ENCODE results near the gene MTARC2.

The MTARC2 gene

GRCh38 chr1:220826729-220827128 lies 78.6 kb downstream of the MTARC2 start:
- DNase-seq (ENCODE audit: low read depth in 1 of 2, low spot score in 1 of 2) = no peak

DNA sequence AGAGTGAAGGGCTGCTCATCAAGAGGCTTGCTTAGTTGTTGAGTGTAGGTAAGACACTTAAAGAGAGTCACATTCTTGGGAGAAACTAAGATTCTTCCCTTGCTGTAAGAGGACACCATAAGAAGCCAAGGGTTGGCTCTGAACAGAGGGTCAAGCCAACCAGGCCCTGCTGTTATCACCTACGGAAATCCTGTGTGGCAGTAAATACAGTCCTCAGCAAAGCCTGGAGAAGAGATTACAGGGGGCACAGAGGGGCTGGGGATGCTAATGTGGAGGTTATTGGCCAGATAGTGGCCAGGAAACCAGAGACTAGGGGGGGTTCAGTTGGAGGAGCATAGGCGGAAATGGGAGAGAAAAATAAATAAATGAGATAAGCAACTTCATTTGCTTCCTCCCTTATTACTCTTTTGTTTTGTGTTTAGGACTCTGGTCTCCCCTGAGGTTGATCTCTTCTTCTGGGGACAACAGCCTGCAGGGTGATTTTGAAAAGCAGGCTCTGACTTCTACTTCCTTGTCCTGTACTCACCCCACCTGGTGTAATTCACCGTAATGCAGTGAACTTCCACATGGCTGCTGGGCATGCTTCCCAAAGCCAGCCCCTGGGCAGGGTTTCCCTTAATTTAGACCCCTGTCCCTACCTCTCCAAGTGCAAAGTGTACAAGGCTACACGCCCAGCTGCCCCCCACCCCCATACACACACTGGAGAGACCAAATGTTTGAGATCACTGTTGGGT lies 79.5 kb downstream of the MTARC2 start:
- DNase-seq (ENCODE audit: low read depth in 1 of 2, low spot score in 1 of 2) = no peak

DNA sequence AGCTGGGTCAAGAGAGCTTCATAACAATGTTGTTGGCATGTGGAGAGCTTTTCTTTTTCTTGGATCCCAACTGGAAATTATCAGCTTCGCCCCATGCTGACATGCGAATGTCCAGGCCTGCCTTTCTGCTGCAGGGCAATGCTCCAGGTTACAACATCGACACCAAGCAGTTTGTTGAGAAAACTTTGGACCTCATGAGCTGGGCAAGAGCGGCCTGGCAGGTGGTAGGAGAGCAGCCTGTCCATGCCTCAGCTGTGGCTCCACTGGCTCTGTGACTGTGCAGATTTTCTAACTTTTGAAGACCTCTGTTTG lies 80.0 kb downstream of the MTARC2 start:
- DNase-seq (ENCODE audit: low read depth in 1 of 2, low spot score in 1 of 2) = no peak

- DNase-seq (ENCODE audit: low read depth in 1 of 2, low spot score in 1 of 2) = no peak
These were observed 80.9 kb downstream of the MTARC2 start for GRCh38 chr1:220828950-220829586.

- no peak for DNase-seq (ENCODE audit: low read depth in 1 of 2, low spot score in 1 of 2)
These were observed 85.3 kb downstream of the MTARC2 start for GRCh38 chr1:220833436-220833835.

Measured in activated CD4-positive, alpha-beta T cell treated with anti-CD3 and anti-CD28 coated beads, Interleukin-2, amount 50 U/mL, for 24 hours (primary cell).